Kidney (tissue), 14 donors: Measurements from ENCODE around the gene SEMA4A. TPM values are rescaled to one million over a fixed set of nuclear protein-coding genes. Genes with fewer than 3 reads are reported as not detected.
A peak's percentile ranks its signal among the peaks of the same experiment; 100 is the strongest.

Experiments
- DNase-seq, 5 donors: peaks; one replicate each; pipeline ENCODE4 v3.0.0-alpha.2; 2013 to 2020
- FAIRE-seq: peaks from 2 replicates; lab custom pipeline; 2012; peaks lifted over from hg19 to GRCh38; lab: Jason Lieb, UNC
- H3K27ac ChIP-seq, 2 donors: one replicate each; pipeline ENCODE4 v1.7.0; 2013; ENCODE audit warnings: low read depth in 2 of 2, low read length in 2 of 2, inconsistent platforms in 1 of 2
- H3K27me3 ChIP-seq: one replicate; pipeline ENCODE4 v1.7.1; 2013; ENCODE audit warnings: low read length, inconsistent platforms; ENCODE audit not compliant: control insufficient read depth, insufficient read depth
- H3K36me3 ChIP-seq, 3 donors: one replicate each; pipeline versions ENCODE4 v1.7.0 to v1.7.1; 2013; ENCODE audit warnings: low read length in 3 of 3, control low read depth in 1 of 3, inconsistent platforms in 1 of 3; ENCODE audit not compliant: insufficient read depth in 3 of 3, control insufficient read depth in 2 of 3
- H3K4me1 ChIP-seq, 3 donors: one replicate each; pipeline versions ENCODE4 v1.7.0 to v1.7.1; 2013; ENCODE audit warnings: low read length in 3 of 3, inconsistent platforms in 1 of 3, low read depth in 1 of 3; ENCODE audit not compliant: control insufficient read depth in 2 of 3, insufficient read depth in 2 of 3
- H3K4me3 ChIP-seq, 3 donors: one replicate each; pipeline versions ENCODE4 v1.7.0 to v1.8.1; 2013; ENCODE audit warnings: low read length in 3 of 3, control low read depth in 1 of 3, inconsistent platforms in 1 of 3
- H3K9ac ChIP-seq, 3 donors: one replicate each; pipeline versions ENCODE4 v1.7.0 to v1.7.1; 2013; ENCODE audit warnings: low read length in 3 of 3, control low read depth in 1 of 3, inconsistent platforms in 1 of 3
- H3K9me3 ChIP-seq, 3 donors: one replicate each; pipeline versions ENCODE4 v1.7.0 to v1.7.1; 2013; ENCODE audit warnings: low read length in 3 of 3, control low read depth in 1 of 3, inconsistent platforms in 1 of 3; ENCODE audit not compliant: control insufficient read depth in 2 of 3, insufficient read depth in 1 of 3
- CTCF ChIP-seq: IDR thresholded peaks from 3 replicates; pipeline ENCODE4 v1.5.1; 2012; ENCODE audit warnings: mild to moderate bottlenecking, moderate library complexity, borderline replicate concordance; ENCODE audit not compliant: insufficient read depth; ENCODE audit errors: extremely low read depth
- intact Hi-C: fragments of 100-400 bp; cut with DNase I; formaldehyde crosslinking; loops from one replicate; pipeline ENCODE4 v1.11.1; 2022
- polyA plus RNA-seq: library from polyadenylated mRNA; stranded (reverse); fragments of 350-450 nt; fragmentation: Illumina TruSeq; extraction: RNeasy Lipid Tissue Mini Kit (QIAGEN cat#74804); gene quantifications from one replicate; pipeline ENCODE4 v1.2.3, GENCODE V29; 2014; ENCODE audit warnings: low read depth, low replicate concordance; ENCODE audit not compliant: insufficient read depth
- total RNA-seq: library from RNA; stranded (reverse); fragmentation: NEBNext Ultra II Directional; extraction: Animal tissue kit (Norgen Biotek cat#: 25700); gene quantifications from one replicate; pipeline ENCODE4 v1.2.1, GENCODE V29; 2021
- donor health status: control.
- donor health status: control.
- donor health status: control.
- donor health status: control.
- donor health status: control.
- donor health status: DM: yes; HTN: yes; CAD: no.
- donor health status: Normal renal cell carcinoma (clear cell type).

SEMA4A gene
- total and polyA plus RNA-seq, 2 donors from 2014 or later, result 16.4 to 45.9 TPM

GRCh38 chr1:156121457-156121856, 31.9 kb upstream of the SEMA4A start:
- Histone ChIP-seq H3K4me1 (peaks cover 12 to 67% (median 52%) of the 10 kb centered on the region in 3 donors), H3K36me3 (no peaks in the 10 kb centered on the region), H3K27me3 (no peaks in the 10 kb centered on the region), H3K9me3 (no peaks in the 10 kb centered on the region), H3K9ac (peak overlapping the region in 1 of 3 donors; percentile 59), H3K4me3 (peak overlapping the region in 1 of 3 donors; percentile 22), H3K27ac (peak overlapping the region; percentile 51 to 59)
- FAIRE-seq (no peak), DNase-seq (no peak)
- TF ChIP-seq CTCF, result no peak
- intact Hi-C loops, result no loop called here

DNA sequence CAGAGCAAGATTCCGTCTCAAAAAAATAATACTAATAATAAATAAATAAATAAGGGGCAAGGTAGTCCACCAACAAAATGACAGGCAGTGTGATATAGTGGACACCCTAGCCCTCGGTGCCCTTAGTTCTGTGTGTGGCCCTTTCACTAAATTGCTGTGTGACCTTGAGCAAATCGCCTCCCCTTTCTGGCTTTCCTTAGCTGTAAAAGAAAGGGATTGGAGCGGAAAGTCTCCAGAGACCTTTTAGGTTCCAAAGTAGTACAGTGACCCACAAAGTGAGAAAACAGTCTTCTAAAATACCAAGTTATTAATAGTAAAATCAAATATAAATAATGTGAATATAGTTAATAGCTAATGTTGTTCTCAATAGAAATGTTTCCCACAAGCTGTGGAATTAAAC, 31.3 kb upstream of the SEMA4A start:
- Histone ChIP-seq H3K9ac (peak overlapping the region in 1 of 3 donors; percentile 77), H3K27ac (peak overlapping the region; percentile 95 to 97), H3K4me1 (peaks cover 12 to 71% (median 59%) of the 10 kb centered on the region in 3 donors), H3K9me3 (no peaks in the 10 kb centered on the region), H3K36me3 (no peaks in the 10 kb centered on the region), H3K27me3 (no peaks in the 10 kb centered on the region), H3K4me3 (peak overlapping the region in 2 of 3 donors; percentile 37 to 45)
- no peak for TF ChIP-seq CTCF
- intact Hi-C loops, result no loop called here
- DNase-seq (no peak), FAIRE-seq (no peak)

DNA sequence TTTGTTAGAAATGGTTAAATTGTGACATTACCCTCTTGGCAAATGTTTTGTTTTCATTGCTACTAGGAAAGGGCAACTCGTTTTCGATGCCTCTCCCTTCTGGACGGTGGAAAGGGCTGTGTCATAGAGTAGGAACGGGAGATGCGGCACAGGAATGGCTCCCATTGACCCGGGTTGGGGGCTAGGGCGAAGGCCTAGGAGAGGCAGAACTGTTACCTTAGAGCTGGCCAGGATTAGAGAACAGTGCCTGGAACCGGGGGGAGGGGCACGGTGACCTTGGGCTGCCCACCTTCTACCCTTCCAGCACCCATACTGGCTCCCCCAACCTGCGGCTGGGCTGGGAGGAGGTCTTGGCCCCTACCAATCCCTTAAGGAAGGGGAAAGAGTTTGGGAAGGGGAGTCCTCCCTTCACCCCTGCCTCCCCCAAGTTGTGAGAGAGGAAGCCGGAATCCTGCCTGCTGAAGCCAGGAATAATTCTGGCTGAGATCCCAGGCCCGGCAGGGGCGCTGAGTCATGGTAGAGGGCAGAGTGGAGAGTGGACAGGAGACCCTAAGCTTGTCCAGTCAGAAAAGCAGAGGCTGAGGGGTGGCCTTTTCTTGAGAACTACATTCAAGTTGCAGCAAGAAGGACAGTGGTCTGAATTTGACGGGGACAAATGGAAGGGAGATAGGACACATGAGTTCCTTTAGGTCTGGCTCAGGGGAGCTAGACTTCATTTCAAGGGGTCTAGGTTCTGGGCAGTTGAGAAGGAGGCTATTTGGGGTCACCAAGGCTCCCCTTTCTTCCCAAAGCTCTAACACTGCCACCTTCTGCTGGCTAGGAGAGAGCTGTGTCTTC, 30.6 kb upstream of the SEMA4A start:
- FAIRE-seq (no peak), DNase-seq (peak in 4 of 5 donors; percentile 31 to 93 (median 66))
- Histone ChIP-seq H3K9me3 (no peaks in the 10 kb centered on the region), H3K4me1 (peaks cover 12 to 72% (median 61%) of the 10 kb centered on the region in 3 donors), H3K36me3 (no peaks in the 10 kb centered on the region), H3K9ac (peak overlapping the region in 2 of 3 donors; percentile 30 to 77), H3K4me3 (peak overlapping the region in 2 of 3 donors; percentile 41 to 45), H3K27ac (peak overlapping the region; percentile 95 to 97), H3K27me3 (no peaks in the 10 kb centered on the region)
- TF ChIP-seq CTCF, result no peak
- intact Hi-C loops, result no loop called here
